CD4-positive, alpha-beta T cell (primary cell): ENCODE data around the gene GPX3. TPM values are rescaled to one million over a fixed set of nuclear protein-coding genes. Genes with fewer than 3 reads are reported as not detected.

Experiments
- ATAC-seq: fragments of 200-7000 bp; cut with Tn5 transposase; one replicate; pipeline ENCODE4 v1.10.0; 2022; ENCODE audit warnings: mild to moderate bottlenecking; ENCODE audit not compliant: poor library complexity
- CTCF ChIA-PET: fragments of 350-600 bp; sonication (Branson Sonifier 250); formaldehyde crosslinking; loops from one replicate; lab custom pipeline; 2021; ENCODE audit warnings: antibody characterized with exemption, inconsistent platforms; lab: Charles Lee
- POLR2A ChIA-PET: fragments of 350-600 bp; sonication (Branson Sonifier 250); formaldehyde crosslinking; loops from one replicate; lab custom pipeline; 2021; ENCODE audit warnings: antibody characterized with exemption, inconsistent platforms; lab: Charles Lee
- DNase-seq, 14 experiments: peaks; one replicate each; pipeline ENCODE4 v3.0.0-alpha.2; 2013 to 2020; ENCODE audit warnings: mixed read lengths in 2 of 14
- H3K27ac ChIP-seq, 2 donors: one replicate each; pipeline versions ENCODE4 v1.5.1 to v1.7.0; 2013; ENCODE audit warnings: low read length in 2 of 2, low read depth in 1 of 2, mild to moderate bottlenecking in 1 of 2
- H3K27me3 ChIP-seq, 2 experiments: 1 replicate in 1 of 2; 2 replicates in 1 of 2; pipeline versions ENCODE4 v1.6.1 to v1.7.0; 2013; ENCODE audit warnings: low read length in 2 of 2, control low read depth in 1 of 2, mild to moderate bottlenecking in 1 of 2, moderate library complexity in 1 of 2; ENCODE audit not compliant: insufficient read depth in 2 of 2, control insufficient read depth in 1 of 2
- H3K36me3 ChIP-seq: one replicate; pipeline ENCODE4 v1.6.1; 2013; ENCODE audit warnings: low read length, control low read depth; ENCODE audit not compliant: insufficient read depth
- H3K4me1 ChIP-seq: one replicate; pipeline ENCODE4 v1.6.1; 2013; ENCODE audit warnings: low read length, control low read depth; ENCODE audit not compliant: insufficient read depth
- H3K4me3 ChIP-seq: one replicate; pipeline ENCODE4 v1.5.1; 2013; ENCODE audit warnings: mild to moderate bottlenecking, low read length, moderate library complexity
- H3K9me3 ChIP-seq, 2 experiments: 1 replicate in 1 of 2; 2 replicates in 1 of 2; pipeline versions ENCODE4 v1.6.1 to v1.7.0; 2013; ENCODE audit warnings: low read length in 2 of 2, mild to moderate bottlenecking in 2 of 2, control low read depth in 1 of 2, moderate library complexity in 1 of 2; ENCODE audit not compliant: control insufficient read depth in 1 of 2, insufficient read depth in 1 of 2
- H3K27ac Mint-ChIP-seq: one replicate; pipeline ENCODE4 v1.8.0; 2020; ENCODE audit warnings: mixed read lengths
- H3K27me3 Mint-ChIP-seq: one replicate; pipeline ENCODE4 v1.8.0; 2021; ENCODE audit warnings: mixed read lengths
- H3K36me3 Mint-ChIP-seq: one replicate; pipeline ENCODE4 v1.8.0; 2021; ENCODE audit warnings: low read depth, mixed read lengths
- H3K4me1 Mint-ChIP-seq: one replicate; pipeline ENCODE4 v1.8.0; 2021; ENCODE audit warnings: low read depth, mixed read lengths
- H3K4me3 Mint-ChIP-seq: one replicate; pipeline ENCODE4 v1.8.0; 2020; ENCODE audit warnings: mild to moderate bottlenecking, mixed read lengths
- H3K9me3 Mint-ChIP-seq: one replicate; pipeline ENCODE4 v1.8.0; 2020; ENCODE audit warnings: mixed read lengths
- intact Hi-C, 2 experiments: fragments of 100-400 bp; cut with DNase I in 1 of 2; cut with micrococcal nuclease in 1 of 2; formaldehyde crosslinking; loops; one replicate each; pipeline versions ENCODE4 v1.15.1 to v1.9.0; 2023 to 2025; cut with DNase I, micrococcal nuclease
- total RNA-seq, 174 experiments: library from RNA in 2 of 174; stranded (reverse) in 2 of 174; gene quantifications; one replicate each; pipeline ENCODE4 v1.2.3 and lab custom pipeline; 2021 to 2026
- TF ChIP-seq, protein P1 (sequence below): fragments of 200-600 bp; IDR thresholded peaks from one replicate; pipeline ENCODE4 v1.8.0; 2022; ENCODE audit warnings: antibody characterized with exemption, mild to moderate bottlenecking

Gene GPX3
- total RNA-seq, 2 experiments from 2014 or later, result 0.58 TPM; not detected in 1

DNA sequence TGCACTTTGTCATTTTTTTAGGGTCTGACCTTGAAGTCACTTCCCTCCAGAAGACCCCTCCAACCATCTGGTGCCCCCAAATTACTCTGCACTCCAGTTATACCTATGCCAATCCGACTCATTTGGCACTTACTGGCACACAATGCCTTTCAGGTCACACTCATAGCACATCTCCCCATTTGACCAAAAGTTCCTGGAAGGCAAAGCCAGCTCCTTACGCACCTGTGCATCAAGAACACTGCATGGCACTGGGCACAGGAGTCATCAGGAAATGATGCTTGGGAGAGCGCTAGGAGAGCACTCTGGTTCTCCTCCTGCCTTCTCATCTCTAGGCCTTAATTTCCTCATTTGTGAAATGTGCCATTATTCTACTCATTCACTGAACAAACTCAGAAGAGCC is 57.6 kb downstream of the GPX3 start:
- no peak for DNase-seq
- peak overlapping the region; percentile 85 for H3K4me3 ChIP-seq
- peaks cover 69% of the 10 kb centered on the region for H3K4me1 ChIP-seq
- POLR2A ChIA-PET, result interaction anchor here (0.9 to 1.9 kb wide), 4 partner anchors 12 to 175 kb away, joined by 3 to 6 read pairs (median 3); partner anchors contain the start of gene GM2A
- Mint-ChIP-seq H3K27ac (peak overlapping the region; percentile 87), H3K4me3 (peak overlapping the region; percentile 97), H3K27me3 (no peaks in the 10 kb centered on the region), H3K36me3 (peaks cover 48% of the 10 kb centered on the region), H3K4me1 (peaks cover 75% of the 10 kb centered on the region), H3K9me3 (no peaks in the 10 kb centered on the region)
- CTCF ChIA-PET, result interaction anchor here (1.4 kb wide), 1 partner anchor 15 kb away, joined by 4 read pairs; no protein-coding TSS in a partner anchor
- H3K36me3 ChIP-seq, result peaks cover 40% of the 10 kb centered on the region
- intact Hi-C loops, result no loop called here
- TF ChIP-seq, protein P1, sequence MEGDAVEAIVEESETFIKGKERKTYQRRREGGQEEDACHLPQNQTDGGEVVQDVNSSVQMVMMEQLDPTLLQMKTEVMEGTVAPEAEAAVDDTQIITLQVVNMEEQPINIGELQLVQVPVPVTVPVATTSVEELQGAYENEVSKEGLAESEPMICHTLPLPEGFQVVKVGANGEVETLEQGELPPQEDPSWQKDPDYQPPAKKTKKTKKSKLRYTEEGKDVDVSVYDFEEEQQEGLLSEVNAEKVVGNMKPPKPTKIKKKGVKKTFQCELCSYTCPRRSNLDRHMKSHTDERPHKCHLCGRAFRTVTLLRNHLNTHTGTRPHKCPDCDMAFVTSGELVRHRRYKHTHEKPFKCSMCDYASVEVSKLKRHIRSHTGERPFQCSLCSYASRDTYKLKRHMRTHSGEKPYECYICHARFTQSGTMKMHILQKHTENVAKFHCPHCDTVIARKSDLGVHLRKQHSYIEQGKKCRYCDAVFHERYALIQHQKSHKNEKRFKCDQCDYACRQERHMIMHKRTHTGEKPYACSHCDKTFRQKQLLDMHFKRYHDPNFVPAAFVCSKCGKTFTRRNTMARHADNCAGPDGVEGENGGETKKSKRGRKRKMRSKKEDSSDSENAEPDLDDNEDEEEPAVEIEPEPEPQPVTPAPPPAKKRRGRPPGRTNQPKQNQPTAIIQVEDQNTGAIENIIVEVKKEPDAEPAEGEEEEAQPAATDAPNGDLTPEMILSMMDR, result no peak
- H3K9me3 ChIP-seq, result no peaks in the 10 kb centered on the region
- H3K27ac ChIP-seq, result peak overlapping the region in 1 of 2 donors; percentile 73
- no peaks in the 10 kb centered on the region for H3K27me3 ChIP-seq
- ATAC-seq, result no peak

Other genes with a start within 250 kb of the GPX3 start
- gene SMIM3, start 241.8 kb upstream of the GPX3 start, total RNA-seq, result 1 to 10 TPM; 2.9 TPM
- gene IRGM, start 174.1 kb upstream of the GPX3 start, total RNA-seq, result 1 to 10 TPM; 2.2 to 4.0 TPM
- gene ZNF300, start 115.6 kb upstream of the GPX3 start, total RNA-seq, result 1 to 10 TPM; 3.0 to 3.7 TPM
- 100 to 1,000 TPM; 110 to 115 TPM for gene TNIP1, start 60.4 kb downstream of the GPX3 start, total RNA-seq
- gene ANXA6, start 137.2 kb downstream of the GPX3 start, total RNA-seq, result 100 to 1,000 TPM; 108 to 130 TPM
- gene CCDC69, start 203.5 kb downstream of the GPX3 start, total RNA-seq, result 10 to 100 TPM; 68.0 to 68.9 TPM
- gene GM2A, start 232.6 kb downstream of the GPX3 start, total RNA-seq, result 1 to 10 TPM; 3.1 to 4.1 TPM